HG03457 (cell line): ENCODE data around the gene CCDC30.
A peak's percentile ranks its signal among the peaks of the same experiment; 100 is the strongest.
"Not testable (repeated sequence)": the region's sequence is repeated elsewhere in the genome, so short reads cannot be mapped to it uniquely, and the experiment has no call there.

Experiments
- ATAC-seq: cut with Tn5 transposase; IDR thresholded peaks from one replicate; pipeline ENCODE4 v1.9.1; 2021; ENCODE audit warnings: moderate number of reproducible peaks; ENCODE audit not compliant: unreplicated experiment

Gene CCDC30

GRCh38 chr1:42450061-42450460 is 13.0 kb upstream of the CCDC30 start:
- ATAC-seq = no peak

GRCh38 chr1:42453386-42453785 is 9.7 kb upstream of the CCDC30 start:
- ATAC-seq = no peak

GRCh38 chr1:42454403-42454802 is 8.7 kb upstream of the CCDC30 start:
- no peak for ATAC-seq

GRCh38 chr1:42456010-42456753 is 6.9 kb upstream of the CCDC30 start, which contains the start of the genes PPCS and ZMYND12:
PPCS (plus strand) TSS chr1:42456543; CDS start chr1:42456566, 23 bp downstream.
ZMYND12 (minus strand) TSS chr1:42456022; CDS start chr1:42455997, 25 bp downstream.
- peak; percentile 61 for ATAC-seq

- peak; percentile 38 for ATAC-seq
Observed at GRCh38 chr1:42456754-42457089, 6.4 kb upstream of the CCDC30 start.

- ATAC-seq = no peak
Observed at GRCh38 chr1:42461196-42461595, 1.9 kb upstream of the CCDC30 start.

- ATAC-seq = no peak
Observed at GRCh38 chr1:42463921-42464320, 835 bp downstream of the CCDC30 start.

- ATAC-seq = no peak
Observed at GRCh38 chr1:42466030-42466429, 2.9 kb downstream of the CCDC30 start.

- ATAC-seq = no peak
Observed at GRCh38 chr1:42469727-42470126, 6.6 kb downstream of the CCDC30 start.

GRCh38 chr1:42476605-42477004 is 13.5 kb downstream of the CCDC30 start:
- ATAC-seq = no peak

GRCh38 chr1:42477354-42477753 is 14.3 kb downstream of the CCDC30 start:
- not testable (repeated sequence) for ATAC-seq

- no peak for ATAC-seq
Observed at GRCh38 chr1:42477775-42478174, 14.7 kb downstream of the CCDC30 start.

- ATAC-seq = no peak
Observed at GRCh38 chr1:42479621-42480020, 16.5 kb downstream of the CCDC30 start.

GRCh38 chr1:42480921-42481320 is 17.8 kb downstream of the CCDC30 start:
- ATAC-seq = no peak

GRCh38 chr1:42482635-42483153 is 19.6 kb downstream of the CCDC30 start:
- no peak for ATAC-seq

GRCh38 chr1:42484382-42484781 is 21.3 kb downstream of the CCDC30 start:
- no peak for ATAC-seq

GRCh38 chr1:42490237-42490636 is 27.2 kb downstream of the CCDC30 start:
- ATAC-seq = no peak

- not testable (repeated sequence) for ATAC-seq
Observed at GRCh38 chr1:42502031-42502430, 38.9 kb downstream of the CCDC30 start.

GRCh38 chr1:42504535-42505128 is 41.5 kb downstream of the CCDC30 start:
- ATAC-seq = no peak

- no peak for ATAC-seq
Observed at GRCh38 chr1:42506576-42506975, 43.5 kb downstream of the CCDC30 start.

- not testable (repeated sequence) for ATAC-seq
Observed at GRCh38 chr1:42511581-42512155, 48.6 kb downstream of the CCDC30 start.

- no peak for ATAC-seq
Observed at GRCh38 chr1:42518908-42519307, 55.8 kb downstream of the CCDC30 start.
